WTC11 (cell line): ENCODE results near the gene ARHGEF12. TPM values are rescaled to one million over a fixed set of nuclear protein-coding genes. Genes with fewer than 3 reads are reported as not detected.

ENCODE experiments used
- ATAC-seq: fragments of 200-7000 bp; cut with Tn5 transposase; 2 replicates; pipeline ENCODE4 v1.10.0; 2021; ENCODE audit warnings: mild to moderate bottlenecking, moderate library complexity
- CTCF ChIA-PET: fragments of 300-600 bp; sonication (Branson Sonifier 250); formaldehyde crosslinking; loops from one replicate; lab custom pipeline; 2021; ENCODE audit warnings: antibody characterized with exemption; lab: Charles Lee
- POLR2A ChIA-PET: fragments of 350-600 bp; sonication (Branson Sonifier 250); formaldehyde crosslinking; loops from one replicate; lab custom pipeline; 2021; ENCODE audit warnings: antibody characterized with exemption; lab: Charles Lee
- DNase-seq: peaks from one replicate; pipeline ENCODE4 v3.0.0; 2021; ENCODE audit warnings: low spot score
- H3K27ac Mint-ChIP-seq: 2 replicates; pipeline ENCODE4 v1.8.0; 2021; ENCODE audit warnings: mixed read lengths
- H3K27me3 Mint-ChIP-seq: 2 replicates; pipeline ENCODE4 v1.8.0; 2021; ENCODE audit warnings: low read depth, mild to moderate bottlenecking, moderate library complexity, mixed read lengths
- H3K36me3 Mint-ChIP-seq: 2 replicates; pipeline ENCODE4 v1.8.0; 2021; ENCODE audit warnings: mixed read lengths
- H3K4me1 Mint-ChIP-seq: 2 replicates; pipeline ENCODE4 v1.8.0; 2022; ENCODE audit warnings: mixed read lengths
- H3K4me3 Mint-ChIP-seq: 2 replicates; pipeline ENCODE4 v1.8.0; 2021; ENCODE audit warnings: mild to moderate bottlenecking, moderate library complexity, mixed read lengths
- H3K9me3 Mint-ChIP-seq: 2 replicates; pipeline ENCODE4 v1.8.0; 2021; ENCODE audit warnings: mixed read lengths
- CTCF ChIP-seq: fragments of 200-600 bp; IDR thresholded peaks from 2 replicates; pipeline ENCODE4 v1.8.0; 2022; ENCODE audit warnings: antibody characterized with exemption
- EMX1 ChIP-seq: fragments of 250-450 bp; sonication (Bioruptor Pico); IDR thresholded peaks from 2 replicates; pipeline ENCODE4 v1.8.0; 2021; ENCODE audit warnings: mild to moderate bottlenecking
- ESRRA ChIP-seq: sonication (generic); formaldehyde crosslinking; IDR thresholded peaks from 2 replicates; pipeline ENCODE4 v1.8.1; 2022; ENCODE audit warnings: mild to moderate bottlenecking, missing genetic modification reagents, borderline replicate concordance
- ETV6 ChIP-seq: sonication (generic); formaldehyde crosslinking; IDR thresholded peaks from 2 replicates; pipeline ENCODE4 v1.8.1; 2022; ENCODE audit warnings: mild to moderate bottlenecking, missing genetic modification reagents
- NFATC4 ChIP-seq: fragments of 250-450 bp; sonication (Bioruptor Pico); IDR thresholded peaks from 2 replicates; pipeline ENCODE4 v1.9.0; 2021; ENCODE audit warnings: mild to moderate bottlenecking
- NFYB ChIP-seq: sonication (generic); formaldehyde crosslinking; conservative IDR thresholded peaks from 2 replicates; pipeline ENCODE4 v1.8.0; 2022; ENCODE audit warnings: low read depth, missing genetic modification reagents
- PRDM15 ChIP-seq: sonication (generic); formaldehyde crosslinking; IDR thresholded peaks from 2 replicates; pipeline ENCODE4 v1.8.0; 2022; ENCODE audit warnings: missing genetic modification reagents
- RORB ChIP-seq: fragments of 250-450 bp; sonication (Bioruptor Pico); IDR thresholded peaks from 2 replicates; pipeline ENCODE4 v1.9.0; 2021; ENCODE audit warnings: mild to moderate bottlenecking
- SP1 ChIP-seq: sonication (generic); formaldehyde crosslinking; conservative IDR thresholded peaks from 2 replicates; pipeline ENCODE4 v1.8.1; 2022; ENCODE audit warnings: missing genetic modification reagents
- ZNF232 ChIP-seq: sonication (generic); formaldehyde crosslinking; IDR thresholded peaks from 2 replicates; pipeline ENCODE4 v1.8.0; 2022; ENCODE audit warnings: mild to moderate bottlenecking, missing genetic modification reagents
- ZNF671 ChIP-seq: fragments of 250-450 bp; sonication (Bioruptor Pico); IDR thresholded peaks from 2 replicates; pipeline ENCODE4 v1.8.0; 2021; ENCODE audit warnings: mild to moderate bottlenecking
- total RNA-seq: library from RNA; stranded (reverse); gene quantifications from 3 replicates; pipeline ENCODE4 v1.2.3, GENCODE V29; 2021
- TF ChIP-seq, protein P1 (sequence below): sonication (generic); formaldehyde crosslinking; IDR thresholded peaks from 2 replicates; pipeline ENCODE4 v1.8.1; 2022; ENCODE audit warnings: mild to moderate bottlenecking, moderate library complexity, missing genetic modification reagents
- TF ChIP-seq, protein P2 (sequence below): fragments of 250-450 bp; sonication (Bioruptor Pico); IDR thresholded peaks from 2 replicates; pipeline ENCODE4 v1.8.0; 2021; ENCODE audit warnings: mild to moderate bottlenecking
- TF ChIP-seq, protein P3 (sequence below): sonication (generic); formaldehyde crosslinking; IDR thresholded peaks from 2 replicates; pipeline ENCODE4 v1.8.1; 2022; ENCODE audit warnings: mild to moderate bottlenecking, missing genetic modification reagents, moderate library complexity, borderline replicate concordance

The ARHGEF12 gene
- total RNA-seq, 1 experiment from 2014 or later = 35.8 TPM

DNA sequence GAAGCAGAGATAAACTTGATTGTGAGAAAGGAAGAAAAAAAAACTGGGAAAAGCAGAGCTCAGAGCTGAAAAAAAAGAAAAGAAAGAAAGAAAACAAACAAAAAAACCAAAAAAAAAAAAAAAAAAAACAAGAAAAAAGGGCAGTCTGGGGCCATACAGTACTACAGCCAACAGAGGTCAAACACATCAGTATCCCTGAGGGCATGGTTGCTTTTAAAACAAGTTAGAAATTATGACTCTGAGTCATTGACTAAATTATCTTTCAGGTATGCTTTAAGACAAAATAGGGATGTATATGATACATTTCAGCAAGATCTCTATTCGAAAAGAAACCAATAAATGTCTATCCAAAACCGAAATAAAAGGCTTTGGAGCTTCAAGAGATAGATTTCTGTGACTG lies 48.2 kb upstream of the ARHGEF12 start (continued):
- TF ChIP-seq, protein P1, sequence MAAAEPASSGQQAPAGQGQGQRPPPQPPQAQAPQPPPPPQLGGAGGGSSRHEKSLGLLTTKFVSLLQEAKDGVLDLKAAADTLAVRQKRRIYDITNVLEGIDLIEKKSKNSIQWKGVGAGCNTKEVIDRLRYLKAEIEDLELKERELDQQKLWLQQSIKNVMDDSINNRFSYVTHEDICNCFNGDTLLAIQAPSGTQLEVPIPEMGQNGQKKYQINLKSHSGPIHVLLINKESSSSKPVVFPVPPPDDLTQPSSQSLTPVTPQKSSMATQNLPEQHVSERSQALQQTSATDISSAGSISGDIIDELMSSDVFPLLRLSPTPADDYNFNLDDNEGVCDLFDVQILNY (CRISPR knock-in tag) = no peak
- TF ChIP-seq RORB (CRISPR knock-in tag) (no peak), ZNF232 (CRISPR knock-in tag) (no peak), PRDM15 (CRISPR knock-in tag) (no peak)

- Mint-ChIP-seq H3K4me1 (peaks cover 8% of the 10 kb centered on the region), H3K9me3 (no peaks in the 10 kb centered on the region), H3K4me3 (no peak overlapping the region), H3K27ac (no peak overlapping the region)
- POLR2A ChIA-PET = no interaction called here
- CTCF ChIA-PET = interaction anchor here (0.9 to 6.0 kb wide), 4 partner anchors 11 to 325 kb away, joined by 3 to 29 read pairs (median 6); partner anchors contain the start of gene POU2F3
- DNase-seq = no peak
- no peak for TF ChIP-seq EMX1 (CRISPR knock-in tag)
- no peak for TF ChIP-seq ESRRA
- TF ChIP-seq, protein P2, sequence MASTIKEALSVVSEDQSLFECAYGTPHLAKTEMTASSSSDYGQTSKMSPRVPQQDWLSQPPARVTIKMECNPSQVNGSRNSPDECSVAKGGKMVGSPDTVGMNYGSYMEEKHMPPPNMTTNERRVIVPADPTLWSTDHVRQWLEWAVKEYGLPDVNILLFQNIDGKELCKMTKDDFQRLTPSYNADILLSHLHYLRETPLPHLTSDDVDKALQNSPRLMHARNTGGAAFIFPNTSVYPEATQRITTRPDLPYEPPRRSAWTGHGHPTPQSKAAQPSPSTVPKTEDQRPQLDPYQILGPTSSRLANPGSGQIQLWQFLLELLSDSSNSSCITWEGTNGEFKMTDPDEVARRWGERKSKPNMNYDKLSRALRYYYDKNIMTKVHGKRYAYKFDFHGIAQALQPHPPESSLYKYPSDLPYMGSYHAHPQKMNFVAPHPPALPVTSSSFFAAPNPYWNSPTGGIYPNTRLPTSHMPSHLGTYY (CRISPR knock-in tag) = no peak
- TF ChIP-seq SP1 = no peak
- TF ChIP-seq CTCF = no peak
- no peak for TF ChIP-seq ZNF671
- no peak for TF ChIP-seq NFATC4
- TF ChIP-seq, protein P1 (CRISPR knock-in tag) = no peak
- no peak for TF ChIP-seq ETV6 (CRISPR knock-in tag)
- no peak for TF ChIP-seq NFYB
- TF ChIP-seq, all 79 proteins: peak for 0
- no peak for ATAC-seq
- H3K27me3 Mint-ChIP-seq = peaks cover 6% of the 10 kb centered on the region; the same call in 1 of the 2 replicates
- H3K36me3 Mint-ChIP-seq = no peaks in the 10 kb centered on the region
Measured at GRCh38 chr11:120289426-120289825, 46.8 kb upstream of the ARHGEF12 start.

- TF ChIP-seq, protein P3, sequence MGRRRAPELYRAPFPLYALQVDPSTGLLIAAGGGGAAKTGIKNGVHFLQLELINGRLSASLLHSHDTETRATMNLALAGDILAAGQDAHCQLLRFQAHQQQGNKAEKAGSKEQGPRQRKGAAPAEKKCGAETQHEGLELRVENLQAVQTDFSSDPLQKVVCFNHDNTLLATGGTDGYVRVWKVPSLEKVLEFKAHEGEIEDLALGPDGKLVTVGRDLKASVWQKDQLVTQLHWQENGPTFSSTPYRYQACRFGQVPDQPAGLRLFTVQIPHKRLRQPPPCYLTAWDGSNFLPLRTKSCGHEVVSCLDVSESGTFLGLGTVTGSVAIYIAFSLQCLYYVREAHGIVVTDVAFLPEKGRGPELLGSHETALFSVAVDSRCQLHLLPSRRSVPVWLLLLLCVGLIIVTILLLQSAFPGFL (CRISPR knock-in tag) = no peak
- Mint-ChIP-seq H3K27ac (no peak overlapping the region), H3K4me1 (peaks cover 8% of the 10 kb centered on the region), H3K36me3 (no peaks in the 10 kb centered on the region), H3K27me3 (peaks cover 11% of the 10 kb centered on the region), H3K4me3 (no peak overlapping the region), H3K9me3 (no peaks in the 10 kb centered on the region)
- DNase-seq = no peak
- CTCF ChIA-PET = interaction anchor here (0.8 to 6.0 kb wide), 2 partner anchors 12 to 66 kb away, joined by 4 to 29 read pairs; no protein-coding TSS in a partner anchor
- ATAC-seq = no peak
- POLR2A ChIA-PET = no interaction called here
Measured at GRCh38 chr11:120290956-120291355, 45.3 kb upstream of the ARHGEF12 start.
